ENCODE results near the gene TMEM121B.

The TMEM121B gene

GRCh38 chr22:17109976-17110375, 11.2 kb downstream of the TMEM121B start:
- DNase-seq, result no peak

- no peak for DNase-seq
Measured at GRCh38 chr22:17109113-17109865, 11.9 kb downstream of the TMEM121B start.

- DNase-seq, result no peak
Measured at GRCh38 chr22:17108256-17109112, 12.7 kb downstream of the TMEM121B start.

GRCh38 chr22:17107547-17107810, 13.7 kb downstream of the TMEM121B start:
- DNase-seq, result no peak

GRCh38 chr22:17106785-17107546, 14.2 kb downstream of the TMEM121B start:
- no peak for DNase-seq

- DNase-seq, result no peak
Measured at GRCh38 chr22:17106161-17106784, 14.9 kb downstream of the TMEM121B start.

GRCh38 chr22:17105143-17106129, 15.7 kb downstream of the TMEM121B start:
- DNase-seq, result no peak

- no peak for DNase-seq
Measured at GRCh38 chr22:17104336-17104935, 16.7 kb downstream of the TMEM121B start.

GRCh38 chr22:17103351-17103750, 17.8 kb downstream of the TMEM121B start:
- no peak for DNase-seq

GRCh38 chr22:17102297-17102667, 18.9 kb downstream of the TMEM121B start:
- DNase-seq, result peak in 1 of 2 experiments; percentile 30

GRCh38 chr22:17101475-17102296, 19.5 kb downstream of the TMEM121B start:
- no peak for DNase-seq

GRCh38 chr22:17100621-17101020, 20.5 kb downstream of the TMEM121B start:
- DNase-seq, result no peak

- no peak for DNase-seq
Measured at GRCh38 chr22:17098379-17098819, 22.8 kb downstream of the TMEM121B start.

- no peak for DNase-seq
Measured at GRCh38 chr22:17097701-17098100, 23.5 kb downstream of the TMEM121B start.

- no peak for DNase-seq
Measured at GRCh38 chr22:17097062-17097461, 24.1 kb downstream of the TMEM121B start.

GRCh38 chr22:17096071-17096470, 25.1 kb downstream of the TMEM121B start:
- DNase-seq, result no peak

GRCh38 chr22:17095538-17095937, 25.6 kb downstream of the TMEM121B start:
- no peak for DNase-seq

- no peak for DNase-seq
Measured at GRCh38 chr22:17093081-17093480, 28.1 kb downstream of the TMEM121B start.

- DNase-seq, result no peak
Measured at GRCh38 chr22:17091851-17092250, 29.3 kb downstream of the TMEM121B start.

GRCh38 chr22:17090550-17090949, 30.6 kb downstream of the TMEM121B start:
- DNase-seq, result no peak

All from stimulated activated CD4-positive, alpha-beta T cell treated with anti-CD3 and anti-CD28 coated beads, Interleukin-4, amount 100 ng/mL, for 4 hours (primary cell).